ENCODE results near the gene CUL1. TPM values are rescaled to one million over a fixed set of nuclear protein-coding genes. Genes with fewer than 3 reads are reported as not detected.

The CUL1 gene
- total RNA-seq, 4 donors from 2014 or later = 73.1 to 87.1 (median 77.8) TPM

DNA sequence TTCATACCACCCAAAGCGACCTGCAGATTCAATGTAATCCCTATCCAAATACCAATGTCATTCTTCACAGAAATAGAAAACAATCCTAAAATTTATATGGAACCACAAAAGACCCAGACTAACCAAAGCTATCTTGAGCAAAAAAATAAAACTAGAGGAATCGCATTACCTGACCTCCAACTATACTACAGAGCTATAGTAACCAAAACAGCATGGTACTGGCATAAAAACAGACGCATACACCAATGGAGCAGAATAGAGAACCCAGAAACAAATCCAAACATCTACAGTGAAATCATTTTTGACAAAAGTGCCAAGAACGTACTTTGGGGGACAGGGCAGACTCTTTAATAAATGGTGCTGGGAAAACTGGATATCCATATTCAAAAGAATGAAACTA lies 16.9 kb upstream of the CUL1 start:
- H3K36me3 ChIP-seq = no peaks in the 10 kb centered on the region

DNA sequence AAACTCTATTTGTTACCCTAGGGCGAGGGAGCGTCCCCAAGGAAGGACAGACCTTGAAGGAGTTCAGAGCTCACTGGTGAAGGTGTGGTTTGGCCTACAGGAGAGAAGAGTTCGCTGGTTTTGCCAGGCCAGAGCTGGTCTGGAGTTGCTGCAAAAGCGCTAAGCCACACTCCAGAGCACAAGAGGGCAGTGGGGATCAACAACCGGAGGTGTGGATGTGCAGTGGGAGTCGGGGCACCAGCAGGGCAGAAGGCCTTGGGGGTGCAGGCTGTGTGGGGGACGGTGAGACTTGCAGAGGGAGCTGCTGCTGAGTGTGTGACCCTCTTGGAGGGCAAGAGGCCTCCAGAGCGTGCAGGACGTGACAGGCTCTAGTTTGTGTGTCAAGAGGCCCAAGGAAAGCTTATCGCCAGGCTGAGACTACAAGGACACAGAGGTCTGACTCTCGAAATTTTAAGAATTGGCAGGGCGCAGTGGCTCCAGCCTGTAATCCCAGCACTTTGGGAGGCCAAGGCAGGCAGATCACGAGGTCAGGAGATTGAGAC lies 14.3 kb upstream of the CUL1 start:
- intact Hi-C loops (cut with DNase I) = no loop called here
- 92% methylated on average over 13 of the region's 13 CpGs for WGBS
- H3K4me1 ChIP-seq = no peaks in the 10 kb centered on the region

More for the DNA sequence above, 16.9 kb upstream of the CUL1 start:
- H3K4me1 ChIP-seq = no peaks in the 10 kb centered on the region
- H3K27me3 ChIP-seq = no peaks in the 10 kb centered on the region
- 89% methylated on average over 4 of the region's 4 CpGs for WGBS
- intact Hi-C loops (cut with DNase I) = no loop called here
- no peak overlapping the region for H3K4me3 ChIP-seq
- no peaks in the 10 kb centered on the region for H3K9me3 ChIP-seq
- TF ChIP-seq, protein P1, sequence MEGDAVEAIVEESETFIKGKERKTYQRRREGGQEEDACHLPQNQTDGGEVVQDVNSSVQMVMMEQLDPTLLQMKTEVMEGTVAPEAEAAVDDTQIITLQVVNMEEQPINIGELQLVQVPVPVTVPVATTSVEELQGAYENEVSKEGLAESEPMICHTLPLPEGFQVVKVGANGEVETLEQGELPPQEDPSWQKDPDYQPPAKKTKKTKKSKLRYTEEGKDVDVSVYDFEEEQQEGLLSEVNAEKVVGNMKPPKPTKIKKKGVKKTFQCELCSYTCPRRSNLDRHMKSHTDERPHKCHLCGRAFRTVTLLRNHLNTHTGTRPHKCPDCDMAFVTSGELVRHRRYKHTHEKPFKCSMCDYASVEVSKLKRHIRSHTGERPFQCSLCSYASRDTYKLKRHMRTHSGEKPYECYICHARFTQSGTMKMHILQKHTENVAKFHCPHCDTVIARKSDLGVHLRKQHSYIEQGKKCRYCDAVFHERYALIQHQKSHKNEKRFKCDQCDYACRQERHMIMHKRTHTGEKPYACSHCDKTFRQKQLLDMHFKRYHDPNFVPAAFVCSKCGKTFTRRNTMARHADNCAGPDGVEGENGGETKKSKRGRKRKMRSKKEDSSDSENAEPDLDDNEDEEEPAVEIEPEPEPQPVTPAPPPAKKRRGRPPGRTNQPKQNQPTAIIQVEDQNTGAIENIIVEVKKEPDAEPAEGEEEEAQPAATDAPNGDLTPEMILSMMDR (IDR thresholded peaks at IDR 0.05) = no peak
- TF ChIP-seq POLR2AphosphoS5 (IDR thresholded peaks at IDR 0.05) (no peak), POLR2A (IDR thresholded peaks at IDR 0.05; ENCODE audit: low read depth) (no peak), EP300 (IDR thresholded peaks at IDR 0.05) (no peak)
- no peak for DNase-seq (ENCODE audit: extremely low spot score)
- H3K27ac ChIP-seq (replicated peaks in 1 of 4) = no peak overlapping the region

DNA sequence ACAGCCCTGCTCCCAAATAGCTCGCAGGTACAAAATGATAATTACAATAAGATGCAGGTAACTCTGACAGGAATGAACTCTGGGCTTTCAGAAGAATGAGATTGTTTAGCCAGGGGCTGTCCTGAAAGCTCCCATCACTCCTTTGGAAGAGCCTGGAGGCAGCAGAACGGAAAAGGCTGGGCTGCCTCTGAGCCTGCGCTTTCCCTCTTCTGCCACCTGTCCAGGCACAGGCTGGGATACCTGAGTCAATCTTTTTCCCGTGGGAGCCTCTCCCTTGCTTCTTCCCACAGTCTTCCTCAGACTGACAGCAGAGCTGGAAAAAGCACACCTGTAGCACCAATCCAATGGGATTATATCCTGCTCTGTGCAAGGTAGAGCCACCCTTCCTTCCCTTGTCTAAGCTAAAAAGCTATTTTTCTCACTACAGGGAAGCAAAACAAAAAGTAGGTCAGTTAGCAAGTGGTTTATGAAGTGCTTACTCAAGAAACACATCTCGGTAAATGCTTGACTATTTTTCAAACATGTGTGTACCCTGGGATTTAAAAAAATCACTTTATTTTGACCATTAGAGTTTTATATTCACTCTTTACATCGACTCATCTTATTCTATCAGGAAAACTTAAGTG lies 12.3 kb upstream of the CUL1 start:
- intact Hi-C loops (cut with DNase I) = no loop called here
- WGBS = 77% methylated on average over 6 of the region's 6 CpGs

More for the DNA sequence above, 14.3 kb upstream of the CUL1 start:
- DNase-seq (ENCODE audit: extremely low spot score) = no peak
- TF ChIP-seq POLR2AphosphoS5 (IDR thresholded peaks at IDR 0.05) (no peak), EP300 (IDR thresholded peaks at IDR 0.05) (no peak), POLR2A (IDR thresholded peaks at IDR 0.05; ENCODE audit: low read depth) (no peak)
- TF ChIP-seq, protein P1 (IDR thresholded peaks at IDR 0.05) = no peak
- no peaks in the 10 kb centered on the region for H3K36me3 ChIP-seq
- H3K27ac ChIP-seq (replicated peaks in 1 of 4) = no peak overlapping the region
- H3K27me3 ChIP-seq = no peaks in the 10 kb centered on the region
- no peak overlapping the region for H3K4me3 ChIP-seq
- no peaks in the 10 kb centered on the region for H3K9me3 ChIP-seq

DNA sequence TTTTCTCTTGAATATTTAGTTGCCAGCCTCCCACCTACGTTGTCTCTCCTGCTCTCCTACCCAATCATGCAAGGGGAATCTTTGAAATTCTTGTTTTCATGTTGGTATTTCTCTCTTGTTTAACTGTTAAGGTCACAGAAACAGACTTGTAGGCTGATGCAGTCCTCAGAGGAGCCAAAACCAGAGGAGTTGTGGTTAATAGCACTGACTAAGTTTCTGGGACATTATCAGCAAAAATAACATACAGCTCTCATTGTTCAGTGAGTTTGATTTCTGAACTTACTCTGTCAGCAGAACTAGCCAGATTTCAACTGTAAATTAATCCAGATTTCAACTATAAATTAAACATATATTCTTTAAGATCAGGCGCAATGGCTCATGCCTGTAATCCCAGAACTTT lies 11.1 kb upstream of the CUL1 start:
- Histone ChIP-seq H3K9me3 (no peaks in the 10 kb centered on the region), H3K27ac (replicated peaks in 1 of 4) (no peak overlapping the region), H3K4me1 (no peaks in the 10 kb centered on the region), H3K36me3 (no peaks in the 10 kb centered on the region), H3K4me3 (no peak overlapping the region), H3K27me3 (no peaks in the 10 kb centered on the region)
- no peak for DNase-seq (ENCODE audit: extremely low spot score)
- TF ChIP-seq POLR2A (IDR thresholded peaks at IDR 0.05; ENCODE audit: low read depth) = no peak
- no peak for TF ChIP-seq EP300 (IDR thresholded peaks at IDR 0.05)
- no peak for TF ChIP-seq POLR2AphosphoS5 (IDR thresholded peaks at IDR 0.05)
- TF ChIP-seq, protein P1 (IDR thresholded peaks at IDR 0.05) = no peak
- intact Hi-C loops (cut with DNase I) = no loop called here
- WGBS = 78% methylated on average over 2 of the region's 2 CpGs

More for the DNA sequence above, 12.3 kb upstream of the CUL1 start:
- DNase-seq (ENCODE audit: extremely low spot score) = no peak
- Histone ChIP-seq H3K27me3 (no peaks in the 10 kb centered on the region), H3K36me3 (no peaks in the 10 kb centered on the region), H3K9me3 (no peaks in the 10 kb centered on the region), H3K4me3 (no peak overlapping the region), H3K27ac (replicated peaks in 1 of 4) (no peak overlapping the region), H3K4me1 (no peaks in the 10 kb centered on the region)
- no peak for TF ChIP-seq EP300 (IDR thresholded peaks at IDR 0.05)
- no peak for TF ChIP-seq POLR2AphosphoS5 (IDR thresholded peaks at IDR 0.05)
- TF ChIP-seq, protein P1 (IDR thresholded peaks at IDR 0.05) = no peak
- TF ChIP-seq POLR2A (IDR thresholded peaks at IDR 0.05; ENCODE audit: low read depth) = no peak

Measured in esophagus muscularis mucosa (tissue), 4 donors.